SU-DHL-6 (cell line): Measurements from ENCODE around the gene LPIN3.

Source experiments
- H2AFZ ChIP-seq: fragments of 200-600 bp; sonication (generic); 2 replicates; pipeline ENCODE4 v1.6.1; 2014; ENCODE audit warnings: low read depth, mild to moderate bottlenecking, moderate library complexity, mixed read lengths, antibody characterized with exemption, low read length; ENCODE audit not compliant: severe bottlenecking
- H3F3A ChIP-seq: fragments of 200-600 bp; shearing (Covaris generic); 2 replicates; pipeline ENCODE4 v1.6.0; 2016; ENCODE audit warnings: antibody characterized with exemption, mild to moderate bottlenecking; ENCODE audit not compliant: insufficient read depth
- H3K27ac ChIP-seq: fragments of 200-600 bp; sonication (generic); 2 replicates; pipeline ENCODE4 v1.5.1; 2016; ENCODE audit warnings: low read depth, mild to moderate bottlenecking, low read length, moderate library complexity, mixed read lengths
- H3K27me3 ChIP-seq: fragments of 200-600 bp; sonication (generic), shearing (Covaris generic); 2 replicates; pipeline ENCODE4 v1.6.0; 2014; ENCODE audit warnings: mild to moderate bottlenecking, low read length
- H3K36me3 ChIP-seq: fragments of 200-600 bp; sonication (generic); 2 replicates; pipeline ENCODE4 v1.6.1; 2014; ENCODE audit warnings: mild to moderate bottlenecking, low read length, mixed read lengths
- H3K4me2 ChIP-seq: fragments of 300-600, 200-600 bp; shearing (Covaris generic), sonication (generic); 2 replicates; pipeline ENCODE4 v1.6.0; 2014; ENCODE audit warnings: low read length, low read depth, mild to moderate bottlenecking; ENCODE audit not compliant: poor library complexity, severe bottlenecking
- H3K4me3 ChIP-seq: fragments of 200-600 bp; sonication (generic); 2 replicates; pipeline ENCODE4 v1.5.1; 2014; ENCODE audit warnings: antibody characterized with exemption, low read length, mild to moderate bottlenecking, mixed read lengths; ENCODE audit not compliant: insufficient read depth, poor library complexity, severe bottlenecking
- H3K79me2 ChIP-seq: fragments of 200-600 bp; sonication (generic); 2 replicates; pipeline ENCODE4 v1.6.1; 2014; ENCODE audit warnings: mild to moderate bottlenecking, low read length, moderate library complexity; ENCODE audit not compliant: insufficient read depth
- H3K9ac ChIP-seq: fragments of 200-600 bp; sonication (generic); 2 replicates; pipeline ENCODE4 v1.7.0; 2014; ENCODE audit warnings: mild to moderate bottlenecking, low read length
- H3K9me2 ChIP-seq: fragments of 200-600 bp; sonication (generic); replicated peaks from 2 replicates; pipeline ENCODE4 v1.6.1; 2014; ENCODE audit warnings: low read length; ENCODE audit not compliant: insufficient read depth
- H3K9me3 ChIP-seq: fragments of 200-600 bp; sonication (generic); 2 replicates; pipeline ENCODE4 v1.6.1; 2014; ENCODE audit warnings: low read length, mixed read lengths; ENCODE audit not compliant: insufficient read depth
- H4K20me1 ChIP-seq: fragments of 200-600 bp; sonication (generic); 2 replicates; pipeline ENCODE4 v1.6.1; 2014; ENCODE audit warnings: low read depth, mild to moderate bottlenecking, antibody characterized with exemption, low read length, moderate library complexity, mixed read lengths
- CTCF ChIP-seq: fragments of 200-600 bp; sonication (generic); IDR thresholded peaks from one replicate; pipeline ENCODE4 v1.5.1; 2017; ENCODE audit warnings: antibody characterized with exemption, mild to moderate bottlenecking, low read length, moderate library complexity; ENCODE audit not compliant: insufficient read depth, poor library complexity, severe bottlenecking
- EZH2phosphoT487 ChIP-seq: fragments of 200-600 bp; sonication (generic), shearing (Covaris generic); conservative IDR thresholded peaks from 2 replicates; pipeline ENCODE4 v1.6.1; 2018; ENCODE audit warnings: mild to moderate bottlenecking, antibody characterized with exemption, low read length, moderate library complexity, mixed read lengths

The LPIN3 gene

GRCh38 chr20:41330343-41330720, 10.3 kb upstream of the LPIN3 start:
- H3K4me2 ChIP-seq = no peak overlapping the region
- H3K9me2 ChIP-seq = no peaks in the 10 kb centered on the region
- H3K9ac ChIP-seq = no peak overlapping the region
- H2AFZ ChIP-seq = no peak overlapping the region
- H3K4me3 ChIP-seq = no peak overlapping the region
- no peak overlapping the region for H3K27ac ChIP-seq
- no peaks in the 10 kb centered on the region for H3F3A ChIP-seq
- H3K9me3 ChIP-seq = no peaks in the 10 kb centered on the region
- TF ChIP-seq EZH2phosphoT487 (no peak), CTCF (no peak)
- no peaks in the 10 kb centered on the region for H3K27me3 ChIP-seq
- H3K79me2 ChIP-seq = no peaks in the 10 kb centered on the region
- no peaks in the 10 kb centered on the region for H4K20me1 ChIP-seq
- H3K36me3 ChIP-seq = no peaks in the 10 kb centered on the region

- Histone ChIP-seq H3K4me3 (no peak overlapping the region), H2AFZ (no peak overlapping the region), H3K9me2 (no peaks in the 10 kb centered on the region), H4K20me1 (no peaks in the 10 kb centered on the region), H3F3A (no peaks in the 10 kb centered on the region), H3K27ac (no peak overlapping the region), H3K4me2 (no peak overlapping the region), H3K9ac (no peak overlapping the region), H3K27me3 (no peaks in the 10 kb centered on the region), H3K9me3 (no peaks in the 10 kb centered on the region), H3K36me3 (no peaks in the 10 kb centered on the region), H3K79me2 (no peaks in the 10 kb centered on the region)
- TF ChIP-seq EZH2phosphoT487 = no peak
- no peak for TF ChIP-seq CTCF
Measured at GRCh38 chr20:41330941-41331340, 9.7 kb upstream of the LPIN3 start.

- Histone ChIP-seq H3K9me2 (no peaks in the 10 kb centered on the region), H3K9me3 (no peaks in the 10 kb centered on the region), H3K36me3 (no peaks in the 10 kb centered on the region), H3F3A (no peaks in the 10 kb centered on the region), H3K27ac (no peak overlapping the region), H3K4me2 (no peak overlapping the region), H3K79me2 (no peaks in the 10 kb centered on the region), H3K27me3 (no peaks in the 10 kb centered on the region), H3K9ac (no peak overlapping the region), H3K4me3 (no peak overlapping the region), H2AFZ (no peak overlapping the region), H4K20me1 (no peaks in the 10 kb centered on the region)
- TF ChIP-seq CTCF = no peak
- no peak for TF ChIP-seq EZH2phosphoT487
Measured at GRCh38 chr20:41331731-41332130, 8.9 kb upstream of the LPIN3 start.

GRCh38 chr20:41334036-41334435, 6.6 kb upstream of the LPIN3 start:
- no peaks in the 10 kb centered on the region for H3F3A ChIP-seq
- H3K9me2 ChIP-seq = no peaks in the 10 kb centered on the region
- no peaks in the 10 kb centered on the region for H3K79me2 ChIP-seq
- TF ChIP-seq EZH2phosphoT487 (no peak), CTCF (no peak)
- no peaks in the 10 kb centered on the region for H4K20me1 ChIP-seq
- no peaks in the 10 kb centered on the region for H3K27me3 ChIP-seq
- no peak overlapping the region for H3K4me3 ChIP-seq
- no peak overlapping the region for H3K9ac ChIP-seq
- H3K27ac ChIP-seq = no peak overlapping the region
- no peak overlapping the region for H3K4me2 ChIP-seq
- no peaks in the 10 kb centered on the region for H3K36me3 ChIP-seq
- H3K9me3 ChIP-seq = no peaks in the 10 kb centered on the region
- no peak overlapping the region for H2AFZ ChIP-seq
